Adrenal gland (tissue), 5 donors: Measurements from ENCODE around the gene TMEM52.

Experiments
- CTCF ChIP-seq, 6 experiments: fragments of 450-650 bp in 4 of 6; fragments of 200-600 bp in 2 of 6; sonication (generic) in 1 of 6; IDR thresholded peaks; 1 replicate in 5 of 6; 2 replicates in 1 of 6; pipeline versions ENCODE4 v1.5.1 to v1.8.0; 2016 to 2021; ENCODE audit warnings: antibody characterized with exemption in 6 of 6, mild to moderate bottlenecking in 2 of 6, moderate library complexity in 1 of 6
- POLR2A ChIP-seq, 2 donors: fragments of 450-650 bp; IDR thresholded peaks; one replicate each; pipeline ENCODE4 v1.6.1; 2017; ENCODE audit warnings: antibody characterized with exemption in 2 of 2, mild to moderate bottlenecking in 2 of 2, moderate library complexity in 1 of 2
- donor health status: DM: no; HTN: no; CAD: no.

DNA sequence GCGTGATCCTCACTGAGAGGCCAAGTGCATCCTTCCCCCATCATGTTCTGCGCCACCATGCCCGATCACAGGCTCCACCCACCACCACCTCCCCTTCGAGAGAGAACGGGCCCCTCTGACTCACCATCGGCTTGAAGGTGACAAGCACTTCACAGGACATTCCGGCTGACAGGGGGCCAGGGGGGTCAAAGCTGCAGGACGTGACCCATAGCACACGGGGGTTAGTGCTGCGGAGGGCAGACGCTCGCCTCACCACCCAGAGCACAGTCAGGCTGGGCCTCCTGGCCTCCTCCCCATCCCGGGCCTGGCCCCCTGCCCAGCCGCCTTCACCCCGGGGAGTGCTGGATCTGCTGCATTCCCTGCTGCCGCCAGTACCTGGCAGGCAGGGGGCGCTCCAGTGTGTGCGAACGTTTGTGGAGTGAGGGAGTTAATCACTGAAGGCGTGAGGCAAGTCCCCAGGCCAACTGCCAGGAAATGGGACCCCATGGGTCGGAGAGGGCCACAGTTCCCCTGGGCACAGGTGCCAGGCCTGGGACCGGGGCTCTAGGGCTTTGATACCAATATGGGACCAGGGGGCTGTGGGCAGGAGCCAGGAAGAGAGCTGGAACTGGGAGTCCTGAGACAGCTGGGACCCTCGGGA is 40.9 kb upstream of the TMEM52 start:
- TF ChIP-seq CTCF (IDR thresholded peaks at IDR 0.05) (peak; percentile 86 to 97 (median 94)), POLR2A (IDR thresholded peaks at IDR 0.05) (peak in 1 of 2 donors; percentile 12)
